Liver (tissue), 3 donors: ENCODE data around the gene EIF1B.

ENCODE experiments used
- CTCF ChIP-seq: fragments of 150-350 bp; IDR thresholded peaks from 2 replicates; pipeline ENCODE4 v1.5.1; 2017; ENCODE audit warnings: improper control_type of control experiment, low read depth, low read length; ENCODE audit not compliant: missing input control
- EGR1 ChIP-seq, 2 donors: IDR thresholded peaks; 2 replicates each; pipeline ENCODE4 v1.6.1; 2016 to 2018; ENCODE audit warnings: antibody characterized with exemption in 2 of 2, low read depth in 2 of 2
- JUND ChIP-seq, 2 donors: IDR thresholded peaks; 2 replicates each; pipeline ENCODE4 v1.6.1; 2016; ENCODE audit warnings: antibody characterized with exemption in 2 of 2
- MAX ChIP-seq: IDR thresholded peaks from 2 replicates; pipeline ENCODE4 v1.6.1; 2016; ENCODE audit warnings: antibody characterized with exemption
- NR2F2 ChIP-seq: IDR thresholded peaks from 2 replicates; pipeline ENCODE4 v1.6.1; 2016; ENCODE audit warnings: antibody characterized with exemption
- RAD21 ChIP-seq, 2 donors: IDR thresholded peaks; 2 replicates each; pipeline ENCODE4 v1.6.1; 2016; ENCODE audit warnings: antibody characterized with exemption in 2 of 2, mild to moderate bottlenecking in 2 of 2
- REST ChIP-seq: IDR thresholded peaks from 2 replicates; pipeline ENCODE4 v1.6.1; 2016; ENCODE audit warnings: antibody characterized with exemption, mild to moderate bottlenecking
- RXRA ChIP-seq, 2 donors: IDR thresholded peaks; 2 replicates each; pipeline ENCODE4 v1.6.1; 2017 to 2018; ENCODE audit warnings: antibody characterized with exemption in 2 of 2, mild to moderate bottlenecking in 1 of 2
- SP1 ChIP-seq: IDR thresholded peaks from 2 replicates; pipeline ENCODE4 v1.6.1; 2018; ENCODE audit warnings: antibody characterized with exemption, mild to moderate bottlenecking
- TAF1 ChIP-seq: conservative IDR thresholded peaks from 2 replicates; pipeline ENCODE4 v1.6.1; 2016; ENCODE audit warnings: antibody characterized with exemption, mild to moderate bottlenecking
- YY1 ChIP-seq: IDR thresholded peaks from 2 replicates; pipeline ENCODE4 v1.6.1; 2016; ENCODE audit warnings: antibody characterized with exemption, mild to moderate bottlenecking
- ZBTB33 ChIP-seq: IDR thresholded peaks from 2 replicates; pipeline ENCODE4 v1.6.1; 2016; ENCODE audit warnings: antibody characterized with exemption
- donor health status: healthy.
- donor health status: healthy.

GRCh38 chr3:40341671-40342070 is 32.2 kb downstream of the EIF1B start:
- no peak for TF ChIP-seq CTCF
- no peak for TF ChIP-seq REST
- no peak for TF ChIP-seq NR2F2
- TF ChIP-seq RAD21 (IDR thresholded peaks at IDR 0.05): no peak
- no peak for TF ChIP-seq MAX
- no peak for TF ChIP-seq YY1
- TF ChIP-seq SP1: no peak
- no peak for TF ChIP-seq JUND (IDR thresholded peaks at IDR 0.05)
- TF ChIP-seq EGR1 (IDR thresholded peaks at IDR 0.05; ENCODE audit: low read depth in 2 of 2): no peak
- TF ChIP-seq RXRA (IDR thresholded peaks at IDR 0.05): no peak
- no peak for TF ChIP-seq TAF1
- TF ChIP-seq ZBTB33: no peak
